Measurements from ENCODE around the gene ANTXRL. TPM values are rescaled to one million over a fixed set of nuclear protein-coding genes. Genes with fewer than 3 reads are reported as not detected.
"Not testable (repeated sequence)": the region's sequence is repeated elsewhere in the genome, so short reads cannot be mapped to it uniquely, and the experiment has no call there.

ANTXRL gene
- total and polyA plus RNA-seq, 5 donors: 0.51 to 0.68 TPM; not detected in 3

- intact Hi-C loops (cut with DNase I): no loop called here
- H3K27me3 ChIP-seq (ENCODE audit: control insufficient read depth, insufficient read depth): no peaks in the 10 kb centered on the region
- no peak overlapping the region for H3K27ac ChIP-seq (ENCODE audit: low read length)
- no peak overlapping the region for H3K4me3 ChIP-seq (ENCODE audit: low read length)
- WGBS: 50% methylated on average over 10 of the region's 10 CpGs
- ATAC-seq: no peak
- peak in 1 of 3 donors; percentile 68 for DNase-seq
- peaks cover 2% of the 10 kb centered on the region for H3K4me1 ChIP-seq (ENCODE audit: control insufficient read depth, insufficient read depth, low read length)
- H3K9me3 ChIP-seq (ENCODE audit: control insufficient read depth, low read length): no peaks in the 10 kb centered on the region
Measured at GRCh38 chr10:46248651-46249146, 38.1 kb upstream of the ANTXRL start.

GRCh38 chr10:46249617-46250344, 37.0 kb upstream of the ANTXRL start:
- H3K27me3 ChIP-seq (ENCODE audit: control insufficient read depth, insufficient read depth); H3K27ac ChIP-seq (ENCODE audit: low read length); intact Hi-C loops (cut with DNase I); H3K9me3 ChIP-seq (ENCODE audit: control insufficient read depth, low read length); H3K4me1 ChIP-seq (ENCODE audit: control insufficient read depth, insufficient read depth, low read length); ATAC-seq; H3K4me3 ChIP-seq (ENCODE audit: low read length); DNase-seq: not testable (repeated sequence)
- WGBS: 92% methylated on average over 7 of the region's 9 CpGs

DNA sequence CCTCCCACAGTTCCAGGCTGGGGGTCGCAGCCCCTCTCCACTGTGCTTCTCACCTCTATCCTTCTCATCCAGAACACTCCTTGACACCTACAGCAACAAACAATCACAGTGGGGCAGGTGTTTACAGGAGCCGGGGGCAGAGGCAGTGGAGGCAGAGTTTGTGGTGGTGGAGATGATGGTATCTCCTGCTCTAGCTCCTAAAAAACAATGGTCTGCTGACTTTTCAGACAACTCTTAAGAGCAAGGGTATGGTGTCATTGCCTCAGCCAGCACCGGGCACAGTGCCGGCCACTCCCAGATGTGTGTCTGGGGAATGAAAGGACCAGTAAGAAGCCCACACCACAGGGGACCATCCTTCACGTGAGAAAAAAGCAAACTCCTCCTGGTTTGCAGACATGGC, 36.3 kb upstream of the ANTXRL start:
- intact Hi-C loops (cut with DNase I): no loop called here
- WGBS: 84% methylated on average over 5 of the region's 5 CpGs

GRCh38 chr10:46250898-46251856, 35.6 kb upstream of the ANTXRL start:
- Histone ChIP-seq H3K27me3 (ENCODE audit: control insufficient read depth, insufficient read depth) (no peaks in the 10 kb centered on the region), H3K4me3 (ENCODE audit: low read length) (no peak overlapping the region), H3K4me1 (ENCODE audit: control insufficient read depth, insufficient read depth, low read length) (peaks cover 2% of the 10 kb centered on the region), H3K9me3 (ENCODE audit: control insufficient read depth, low read length) (no peaks in the 10 kb centered on the region), H3K27ac (ENCODE audit: low read length) (no peak overlapping the region)
- DNase-seq (no peak), ATAC-seq (no peak)
- 83% methylated on average over 9 of the region's 9 CpGs for whole genome bisulfite sequencing
- intact Hi-C loops (cut with DNase I): no loop called here

More for the DNA sequence above, 36.3 kb upstream of the ANTXRL start:
- no peak overlapping the region for H3K27ac ChIP-seq (ENCODE audit: low read length)
- ATAC-seq (no peak), DNase-seq (no peak)
- no peaks in the 10 kb centered on the region for H3K9me3 ChIP-seq (ENCODE audit: control insufficient read depth, low read length)
- H3K4me1 ChIP-seq (ENCODE audit: control insufficient read depth, insufficient read depth, low read length): peaks cover 2% of the 10 kb centered on the region
- H3K27me3 ChIP-seq (ENCODE audit: control insufficient read depth, insufficient read depth): no peaks in the 10 kb centered on the region
- no peak overlapping the region for H3K4me3 ChIP-seq (ENCODE audit: low read length)

- Histone ChIP-seq H3K4me3 (ENCODE audit: low read length) (no peak overlapping the region), H3K27me3 (ENCODE audit: control insufficient read depth, insufficient read depth) (no peaks in the 10 kb centered on the region), H3K9me3 (ENCODE audit: control insufficient read depth, low read length) (no peaks in the 10 kb centered on the region), H3K27ac (ENCODE audit: low read length) (no peak overlapping the region), H3K4me1 (ENCODE audit: control insufficient read depth, insufficient read depth, low read length) (peaks cover 2% of the 10 kb centered on the region)
- ATAC-seq: peak; percentile 30 to 65
- 92% methylated on average over 16 of the region's 16 CpGs for WGBS
- intact Hi-C loops (cut with DNase I): no loop called here
- no peak for DNase-seq
Measured at GRCh38 chr10:46251857-46252847, 34.6 kb upstream of the ANTXRL start.

- H3K4me1 ChIP-seq (ENCODE audit: control insufficient read depth, insufficient read depth, low read length): peaks cover 2% of the 10 kb centered on the region
- no peaks in the 10 kb centered on the region for H3K9me3 ChIP-seq (ENCODE audit: control insufficient read depth, low read length)
- no peak overlapping the region for H3K4me3 ChIP-seq (ENCODE audit: low read length)
- ATAC-seq: no peak
- intact Hi-C loops (cut with DNase I): no loop called here
- no peak overlapping the region for H3K27ac ChIP-seq (ENCODE audit: low read length)
- 89% methylated on average over 19 of the region's 19 CpGs for WGBS
- H3K27me3 ChIP-seq (ENCODE audit: control insufficient read depth, insufficient read depth): no peaks in the 10 kb centered on the region
- no peak for DNase-seq
Measured at GRCh38 chr10:46253076-46254006, 33.5 kb upstream of the ANTXRL start.

DNA sequence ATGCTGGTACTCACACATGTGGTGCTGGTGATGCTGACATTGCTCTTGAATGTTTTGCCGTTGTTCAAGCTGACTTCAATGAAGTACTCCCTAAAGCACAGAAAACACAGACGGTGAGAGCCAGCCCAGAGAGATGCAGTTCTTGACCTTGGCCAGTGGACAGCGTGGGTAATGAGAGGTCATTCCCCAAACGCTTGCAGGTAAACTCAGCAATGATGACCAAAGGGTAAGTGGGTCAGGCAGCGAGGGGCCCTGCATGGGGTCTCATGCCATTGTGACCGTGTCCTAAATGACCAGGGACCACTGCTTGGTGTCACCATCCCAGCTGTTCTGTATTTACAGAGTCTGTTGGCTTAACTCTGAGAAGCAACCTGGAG, 32.8 kb upstream of the ANTXRL start:
- Histone ChIP-seq H3K9me3 (ENCODE audit: control insufficient read depth, low read length) (no peaks in the 10 kb centered on the region), H3K27me3 (ENCODE audit: control insufficient read depth, insufficient read depth) (no peaks in the 10 kb centered on the region), H3K4me3 (ENCODE audit: low read length) (no peak overlapping the region), H3K4me1 (ENCODE audit: control insufficient read depth, insufficient read depth, low read length) (no peaks in the 10 kb centered on the region), H3K27ac (ENCODE audit: low read length) (no peak overlapping the region)
- WGBS: 96% methylated on average over 6 of the region's 6 CpGs
- intact Hi-C loops (cut with DNase I): no loop called here
- no peak for ATAC-seq
- DNase-seq: no peak

GRCh38 chr10:46254467-46254866, 32.3 kb upstream of the ANTXRL start:
- DNase-seq (no peak), ATAC-seq (no peak)
- H3K27ac ChIP-seq (ENCODE audit: low read length): no peak overlapping the region
- no peaks in the 10 kb centered on the region for H3K4me1 ChIP-seq (ENCODE audit: control insufficient read depth, insufficient read depth, low read length)
- WGBS: 93% methylated on average over 4 of the region's 4 CpGs
- H3K27me3 ChIP-seq (ENCODE audit: control insufficient read depth, insufficient read depth): no peaks in the 10 kb centered on the region
- intact Hi-C loops (cut with DNase I): no loop called here
- H3K4me3 ChIP-seq (ENCODE audit: low read length): no peak overlapping the region
- no peaks in the 10 kb centered on the region for H3K9me3 ChIP-seq (ENCODE audit: control insufficient read depth, low read length)

DNA sequence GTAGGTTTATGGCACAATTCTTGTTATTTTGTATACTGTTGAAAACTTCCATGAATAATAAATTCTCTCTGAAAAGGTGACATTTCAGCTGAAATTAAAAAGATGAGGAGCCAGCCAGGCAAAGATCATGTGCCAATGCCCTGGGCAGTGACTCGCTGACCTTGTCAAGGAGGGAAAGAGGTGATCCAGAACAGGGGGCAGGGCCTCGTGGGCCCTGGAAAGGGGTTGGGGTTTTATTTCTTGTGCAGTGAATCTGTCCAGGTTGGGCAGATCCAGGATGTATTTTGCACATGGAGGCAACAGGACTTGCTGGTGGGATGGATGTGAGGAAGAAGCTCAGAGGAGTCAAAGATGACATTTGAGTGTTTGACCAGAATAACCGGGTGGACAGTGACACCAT, 31.6 kb upstream of the ANTXRL start:
- ATAC-seq; H3K27me3 ChIP-seq (ENCODE audit: control insufficient read depth, insufficient read depth); H3K9me3 ChIP-seq (ENCODE audit: control insufficient read depth, low read length); H3K27ac ChIP-seq (ENCODE audit: low read length); H3K4me3 ChIP-seq (ENCODE audit: low read length); DNase-seq; intact Hi-C loops (cut with DNase I); H3K4me1 ChIP-seq (ENCODE audit: control insufficient read depth, insufficient read depth, low read length): not testable (repeated sequence)
- WGBS: 77% methylated on average over 3 of the region's 3 CpGs
